Caco-2 (cell line): Measurements from ENCODE around the gene WDR43. TPM values are rescaled to one million over a fixed set of nuclear protein-coding genes. Genes with fewer than 3 reads are reported as not detected.

Source experiments
- BruUV-seq: library from RNA; stranded (reverse); fragments of 400-500 nt; replicated peaks from 2 replicates; lab custom pipeline; 2021; lab: Mats Ljungman, UMichigan
- CTCF ChIA-PET: fragments of 300-600 bp; sonication (Branson Sonifier 250); formaldehyde crosslinking; loops from one replicate; lab custom pipeline; 2022; ENCODE audit warnings: antibody characterized with exemption; lab: Charles Lee
- POLR2A ChIA-PET: fragments of 300-600 bp; sonication (Branson Sonifier 250); formaldehyde crosslinking; loops from one replicate; lab custom pipeline; 2022; ENCODE audit warnings: antibody characterized with exemption; lab: Charles Lee
- DNase-seq, 2 experiments: peaks; one replicate each; pipeline versions ENCODE4 v3.0.0 to v3.0.0-alpha.2; 2020 to 2022
- H3K27me3 ChIP-seq: replicated peaks from 2 replicates; pipeline ENCODE4 v1.6.0; 2011; ENCODE audit warnings: low read length; ENCODE audit not compliant: control insufficient read depth, insufficient read depth
- H3K36me3 ChIP-seq: 2 replicates; pipeline ENCODE4 v1.5.1; 2011; ENCODE audit warnings: low read length; ENCODE audit not compliant: control insufficient read depth, insufficient read depth
- H3K4me1 ChIP-seq: fragments of 250-450 bp; sonication (Bioruptor Pico); 2 replicates; pipeline ENCODE4 v1.5.1; 2020; ENCODE audit warnings: mild to moderate bottlenecking
- H3K4me3 ChIP-seq: 2 replicates; pipeline ENCODE4 v1.5.1; 2011; ENCODE audit warnings: low read depth, mild to moderate bottlenecking, control low read depth, low read length
- H3K9me3 ChIP-seq: fragments of 250-450 bp; sonication (Bioruptor Pico); 2 replicates; pipeline ENCODE4 v1.5.1; 2020; ENCODE audit warnings: mild to moderate bottlenecking, moderate library complexity
- H3K27ac Mint-ChIP-seq: one replicate; pipeline ENCODE4 v1.8.0; 2022; ENCODE audit warnings: mixed read lengths; ENCODE audit not compliant: unreplicated experiment
- H3K27me3 Mint-ChIP-seq: one replicate; pipeline ENCODE4 v1.8.0; 2022; ENCODE audit warnings: mixed read lengths; ENCODE audit not compliant: insufficient read depth, unreplicated experiment
- H3K36me3 Mint-ChIP-seq: one replicate; pipeline ENCODE4 v1.8.0; 2022; ENCODE audit warnings: mild to moderate bottlenecking, mixed read lengths; ENCODE audit not compliant: insufficient read depth, unreplicated experiment
- H3K4me1 Mint-ChIP-seq: one replicate; pipeline ENCODE4 v1.8.0; 2022; ENCODE audit warnings: low read depth, mixed read lengths; ENCODE audit not compliant: unreplicated experiment
- H3K4me3 Mint-ChIP-seq: one replicate; pipeline ENCODE4 v1.8.0; 2022; ENCODE audit warnings: mild to moderate bottlenecking, moderate library complexity, mixed read lengths; ENCODE audit not compliant: unreplicated experiment
- H3K9me3 Mint-ChIP-seq: one replicate; pipeline ENCODE4 v1.8.0; 2022; ENCODE audit warnings: mixed read lengths; ENCODE audit not compliant: unreplicated experiment
- CTCF ChIP-seq, 2 experiments: fragments of 200-600 bp in 1 of 2; IDR thresholded peaks; 1 replicate in 1 of 2; 2 replicates in 1 of 2; pipeline versions ENCODE4 v1.5.1 to v1.8.0; 2011 to 2022; ENCODE audit warnings: antibody characterized with exemption in 1 of 2, control low read depth in 1 of 2, inconsistent platforms in 1 of 2, low read depth in 1 of 2, low read length in 1 of 2, mild to moderate bottlenecking in 1 of 2, moderate library complexity in 1 of 2; ENCODE audit not compliant: insufficient read depth in 1 of 2, severe bottlenecking in 1 of 2, unreplicated experiment in 1 of 2
- intact Hi-C: fragments of 100-400 bp; cut with micrococcal nuclease; formaldehyde crosslinking; loops from one replicate; pipeline ENCODE4 v1.10.0; 2022; ENCODE audit not compliant: unreplicated experiment
- total RNA-seq: library from RNA; stranded (reverse); gene quantifications from 2 replicates; pipeline ENCODE4 v1.2.3, GENCODE V29; 2022

The WDR43 gene
- total RNA-seq, 1 experiment from 2014 or later = 133 TPM

- Mint-ChIP-seq H3K27ac (no peak overlapping the region), H3K4me1 (peaks cover 14% of the 10 kb centered on the region), H3K36me3 (no peaks in the 10 kb centered on the region), H3K27me3 (no peaks in the 10 kb centered on the region), H3K4me3 (no peak overlapping the region), H3K9me3 (no peaks in the 10 kb centered on the region)
- intact Hi-C loops = no loop called here
- CTCF ChIA-PET = no interaction called here
- no peaks in the 10 kb centered on the region for H3K27me3 ChIP-seq
- DNase-seq = no peak
- peaks cover 13% of the 10 kb centered on the region for H3K4me1 ChIP-seq
- no peaks in the 10 kb centered on the region for H3K9me3 ChIP-seq
- TF ChIP-seq CTCF (IDR thresholded peaks at IDR 0.05; ENCODE audit: insufficient read depth in 1 of 2, low read depth in 1 of 2, low read length in 1 of 2, severe bottlenecking in 1 of 2, unreplicated experiment in 1 of 2) = no peak
- BruUV-seq = no TSS peak
- POLR2A ChIA-PET = no interaction called here
- H3K4me3 ChIP-seq = no peak overlapping the region
- H3K36me3 ChIP-seq = no peaks in the 10 kb centered on the region
These were observed 62.0 kb downstream of the WDR43 start for GRCh38 chr2:28956415-28956826.

GRCh38 chr2:28956890-28957289 is 62.4 kb downstream of the WDR43 start:
- Histone ChIP-seq H3K27me3 (no peaks in the 10 kb centered on the region), H3K36me3 (no peaks in the 10 kb centered on the region), H3K4me3 (no peak overlapping the region), H3K9me3 (no peaks in the 10 kb centered on the region), H3K4me1 (peaks cover 9% of the 10 kb centered on the region; the same call in 1 of the 2 replicates)
- intact Hi-C loops = no loop called here
- no peak for DNase-seq
- ChIA-PET POLR2A (no interaction called here), CTCF (no interaction called here)
- H3K36me3 Mint-ChIP-seq = no peaks in the 10 kb centered on the region
- H3K4me1 Mint-ChIP-seq = peaks cover 10% of the 10 kb centered on the region
- H3K27ac Mint-ChIP-seq = no peak overlapping the region
- no peak overlapping the region for H3K4me3 Mint-ChIP-seq
- H3K27me3 Mint-ChIP-seq = no peaks in the 10 kb centered on the region
- no TSS peak for BruUV-seq
- TF ChIP-seq CTCF (IDR thresholded peaks at IDR 0.05; ENCODE audit: insufficient read depth in 1 of 2, low read depth in 1 of 2, low read length in 1 of 2, severe bottlenecking in 1 of 2, unreplicated experiment in 1 of 2) = peak; percentile 13 to 21
- H3K9me3 Mint-ChIP-seq = no peaks in the 10 kb centered on the region

- intact Hi-C loops = loop anchor here (1.0 to 2.0 kb wide), 5 partner anchors 55 to 882 kb away; no protein-coding TSS in a partner anchor
- Histone ChIP-seq H3K36me3 (no peaks in the 10 kb centered on the region), H3K9me3 (no peaks in the 10 kb centered on the region), H3K4me1 (no peaks in the 10 kb centered on the region), H3K4me3 (no peak overlapping the region), H3K27me3 (no peaks in the 10 kb centered on the region)
- BruUV-seq = no TSS peak
- no peaks in the 10 kb centered on the region for H3K27me3 Mint-ChIP-seq
- ChIA-PET CTCF (interaction anchor here (0.7 to 1.2 kb wide), 6 partner anchors 38 to 1695 kb away, joined by 3 to 6 read pairs (median 3); no protein-coding TSS in a partner anchor), POLR2A (no interaction called here)
- DNase-seq = peak; percentile 69 to 77
- H3K4me1 Mint-ChIP-seq = no peaks in the 10 kb centered on the region
- peak; percentile 50 to 68 for TF ChIP-seq CTCF (IDR thresholded peaks at IDR 0.05; ENCODE audit: insufficient read depth in 1 of 2, low read depth in 1 of 2, low read length in 1 of 2, severe bottlenecking in 1 of 2, unreplicated experiment in 1 of 2)
- H3K9me3 Mint-ChIP-seq = no peaks in the 10 kb centered on the region
- no peaks in the 10 kb centered on the region for H3K36me3 Mint-ChIP-seq
- H3K4me3 Mint-ChIP-seq = no peak overlapping the region
- no peak overlapping the region for H3K27ac Mint-ChIP-seq
These were observed 64.2 kb downstream of the WDR43 start for GRCh38 chr2:28958689-28959088.
